SK-N-SH (cell line): ENCODE measurements around the gene MAP7D2.

Experiments used
- CTCF ChIP-seq: fragments of 200-600 bp; sonication (generic); IDR thresholded peaks from 2 replicates; pipeline ENCODE4 v1.6.1; 2017; ENCODE audit warnings: antibody characterized with exemption, mild to moderate bottlenecking, moderate library complexity
- EP300 ChIP-seq, 2 experiments: IDR thresholded peaks; 2 replicates each; pipeline versions ENCODE4 v1.4.0 to v1.6.1; 2012; ENCODE audit warnings: borderline replicate concordance in 1 of 2, low read depth in 1 of 2, low read length in 1 of 2

- no peak for TF ChIP-seq CTCF
- TF ChIP-seq EP300 (IDR thresholded peaks at IDR 0.05; ENCODE audit: borderline replicate concordance in 1 of 2, low read depth in 1 of 2, low read length in 1 of 2) = no peak
Observed at GRCh38 chrX:20101934-20102581, 14.6 kb downstream of the MAP7D2 start.
